Prostate gland (tissue), 2 donors: Measurements from ENCODE around the gene PRSS21. TPM values are rescaled to one million over a fixed set of nuclear protein-coding genes. Genes with fewer than 3 reads are reported as not detected.

Experiments
- DNase-seq: peaks from one replicate; pipeline ENCODE4 v3.0.0-alpha.2; 2019; ENCODE audit warnings: low spot score
- H3K27ac ChIP-seq, 2 donors: fragments of 200-600 bp; sonication (generic); 2 replicates each; pipeline ENCODE4 v1.5.1; 2017 to 2019
- H3K27me3 ChIP-seq: fragments of 200-600 bp; sonication (generic); replicated peaks from 2 replicates; pipeline ENCODE4 v1.5.1; 2019; ENCODE audit not compliant: insufficient read depth
- H3K36me3 ChIP-seq, 2 donors: fragments of 200-600 bp; sonication (generic); 1 replicate in 1 of 2; 2 replicates in 1 of 2; pipeline versions ENCODE4 v1.5.1 to v1.8.1; 2017 to 2019
- H3K4me1 ChIP-seq: fragments of 200-600 bp; sonication (generic); replicated peaks from 2 replicates; pipeline ENCODE4 v1.5.1; 2019
- H3K4me3 ChIP-seq, 2 donors: fragments of 200-600 bp; sonication (generic); 2 replicates each; pipeline ENCODE4 v1.5.1; 2017 to 2019
- H3K9me3 ChIP-seq: fragments of 200-600 bp; sonication (generic); 2 replicates; pipeline ENCODE4 v1.5.1; 2017
- POLR2A ChIP-seq: fragments of 450-650 bp; IDR thresholded peaks from one replicate; pipeline ENCODE4 v1.6.1; 2016; ENCODE audit warnings: antibody characterized with exemption, mild to moderate bottlenecking
- POLR2AphosphoS5 ChIP-seq: sonication (generic); formaldehyde crosslinking; IDR thresholded peaks from one replicate; pipeline ENCODE4 v1.6.1; 2017; ENCODE audit warnings: antibody characterized with exemption
- WGBS: methylation state at CpG from one replicate; pipeline ENCODE4 v1.1.5; 2018; 5-methylcytosine and 5-hydroxymethylcytosine counted together
- intact Hi-C: fragments of 100-400 bp; cut with DNase I; formaldehyde crosslinking; loops from one replicate; pipeline ENCODE4 v1.14.2; 2022
- small RNA-seq, 2 donors: library from RNA; depleted of rRNA; stranded (forward); fragments of <200 nt; gene quantifications; one replicate each; pipeline ENCODE3, GENCODE V24; 2016
- total RNA-seq, 2 donors: library from RNA; depleted of rRNA; stranded (reverse); fragments of >200 nt; gene quantifications; one replicate each; pipeline ENCODE4 v1.1.0, GENCODE V29; 2016
- TF ChIP-seq, protein P1 (sequence below), 4 experiments: fragments of 200-600 bp in 2 of 4; fragments of 450-650 bp in 2 of 4; sonication (generic) in 2 of 4; IDR thresholded peaks; 1 replicate in 3 of 4; 2 replicates in 1 of 4; pipeline ENCODE4 v1.5.1; 2016 to 2019; ENCODE audit warnings: antibody characterized with exemption in 4 of 4, mild to moderate bottlenecking in 2 of 4, moderate library complexity in 2 of 4

Gene PRSS21
- total RNA-seq, 2 donors from 2014 or later = 33.5 to 50.6 TPM

DNA sequence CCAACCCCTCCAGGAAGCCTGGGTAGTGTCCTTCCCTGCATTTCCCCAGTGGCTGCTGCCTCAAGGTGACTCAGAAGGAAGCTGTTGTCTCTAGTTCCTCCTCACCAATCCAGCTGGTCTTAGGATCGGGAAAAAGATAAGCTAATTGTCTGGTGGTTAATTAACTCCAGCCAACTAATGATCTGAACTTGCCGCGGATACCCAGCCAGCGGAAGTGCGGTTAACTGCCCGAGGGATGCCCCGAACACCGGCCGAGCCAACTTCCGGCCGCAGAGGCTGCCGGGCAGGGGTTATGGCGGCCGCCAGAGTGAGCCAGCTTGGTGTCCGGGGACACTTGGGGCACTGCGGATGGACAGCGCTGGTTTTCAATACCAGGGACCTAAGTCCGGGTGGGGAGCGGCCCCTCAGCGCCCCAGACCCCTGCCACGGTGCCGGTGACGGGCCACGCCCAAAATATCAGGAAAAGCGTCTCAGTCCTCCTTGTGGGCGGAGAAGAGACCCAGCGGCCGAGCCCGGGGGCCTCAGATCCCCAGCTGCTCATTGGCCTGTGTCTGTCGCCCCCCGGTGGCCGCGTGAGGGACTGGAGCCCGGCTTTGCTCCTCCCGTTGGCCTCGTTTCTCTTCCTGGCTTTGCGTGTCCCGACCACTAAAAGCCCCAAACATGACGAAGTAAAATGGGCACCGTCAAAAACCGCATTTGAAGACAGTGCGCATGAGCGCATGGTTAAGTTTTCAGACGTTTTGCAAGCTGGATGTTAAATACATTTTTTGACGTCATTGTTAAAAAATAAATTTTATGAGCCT lies 51.2 kb downstream of the PRSS21 start:
- peak overlapping the region; percentile 80 to 92 for H3K27ac ChIP-seq
- peak; percentile 81 for TF ChIP-seq POLR2AphosphoS5
- TF ChIP-seq, protein P1, sequence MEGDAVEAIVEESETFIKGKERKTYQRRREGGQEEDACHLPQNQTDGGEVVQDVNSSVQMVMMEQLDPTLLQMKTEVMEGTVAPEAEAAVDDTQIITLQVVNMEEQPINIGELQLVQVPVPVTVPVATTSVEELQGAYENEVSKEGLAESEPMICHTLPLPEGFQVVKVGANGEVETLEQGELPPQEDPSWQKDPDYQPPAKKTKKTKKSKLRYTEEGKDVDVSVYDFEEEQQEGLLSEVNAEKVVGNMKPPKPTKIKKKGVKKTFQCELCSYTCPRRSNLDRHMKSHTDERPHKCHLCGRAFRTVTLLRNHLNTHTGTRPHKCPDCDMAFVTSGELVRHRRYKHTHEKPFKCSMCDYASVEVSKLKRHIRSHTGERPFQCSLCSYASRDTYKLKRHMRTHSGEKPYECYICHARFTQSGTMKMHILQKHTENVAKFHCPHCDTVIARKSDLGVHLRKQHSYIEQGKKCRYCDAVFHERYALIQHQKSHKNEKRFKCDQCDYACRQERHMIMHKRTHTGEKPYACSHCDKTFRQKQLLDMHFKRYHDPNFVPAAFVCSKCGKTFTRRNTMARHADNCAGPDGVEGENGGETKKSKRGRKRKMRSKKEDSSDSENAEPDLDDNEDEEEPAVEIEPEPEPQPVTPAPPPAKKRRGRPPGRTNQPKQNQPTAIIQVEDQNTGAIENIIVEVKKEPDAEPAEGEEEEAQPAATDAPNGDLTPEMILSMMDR (IDR thresholded peaks at IDR 0.05) = peak; percentile 95 to 99 (median 98)
- no peak for TF ChIP-seq POLR2A
- H3K4me1 ChIP-seq = no peaks in the 10 kb centered on the region
- H3K9me3 ChIP-seq = no peaks in the 10 kb centered on the region
- no peaks in the 10 kb centered on the region for H3K27me3 ChIP-seq
- intact Hi-C loops = loop anchor here (5.0 kb wide), 1 partner anchor 91 kb away; the partner anchor contains the start of gene ELOB
- under 1% methylated on average over 45 of the region's 45 CpGs for WGBS
- peak; percentile 93 for DNase-seq
- no peaks in the 10 kb centered on the region for H3K36me3 ChIP-seq
- peak overlapping the region; percentile 46 to 78 for H3K4me3 ChIP-seq

Small RNA genes lying within 50 kb of the gene (small RNA-seq; reads per million reads assigned to genes)
- gene SNORA3C = 0 reads per million in 2 donors

Other genes starting within 250 kb of the PRSS21 start
- gene KCTD5, start 134.7 kb upstream of the PRSS21 start, total RNA-seq = 10 to 100 TPM; 24.1 to 55.0 TPM
- 1 to 10 TPM; 1.9 to 6.9 TPM for gene PRSS27, start 97.0 kb upstream of the PRSS21 start, total RNA-seq
- gene SRRM2, start 64.6 kb upstream of the PRSS21 start, total RNA-seq = 100 to 1,000 TPM; 287 to 714 TPM
- 100 to 1,000 TPM; 318 to 496 TPM for gene ELOB, start 40.0 kb upstream of the PRSS21 start, total RNA-seq
- gene PRSS33, start 29.7 kb upstream of the PRSS21 start, total RNA-seq = not detected
- gene PRSS41, start 18.8 kb upstream of the PRSS21 start, total RNA-seq = not detected
- 100 to 1,000 TPM in 1 of 2 donors, 10 to 100 TPM in 1; 37.1 to 268 TPM for gene ZG16B, start 13.1 kb downstream of the PRSS21 start, total RNA-seq
- 10 to 100 TPM; 18.6 to 30.9 TPM for gene PRSS22, start 40.9 kb downstream of the PRSS21 start, total RNA-seq
- 100 to 1,000 TPM in 1 of 2 donors, 10 to 100 TPM in 1; 78.8 to 150 TPM for gene FLYWCH2, start 66.0 kb downstream of the PRSS21 start, total RNA-seq
- 10 to 100 TPM; 53.0 to 55.6 TPM for gene FLYWCH1, start 94.7 kb downstream of the PRSS21 start, total RNA-seq
- gene KREMEN2, start 147.0 kb downstream of the PRSS21 start, total RNA-seq = 1 to 10 TPM; 1.4 to 4.0 TPM
- 10 to 100 TPM in 1 of 2 donors, 1 to 10 TPM in 1; 9.1 to 25.1 TPM for gene PAQR4, start 152.1 kb downstream of the PRSS21 start, total RNA-seq
- 10 to 100 TPM in 1 of 2 donors, 1 to 10 TPM in 1; 4.1 to 25.5 TPM for gene PKMYT1, start 163.2 kb downstream of the PRSS21 start, total RNA-seq
- gene CLDN9, start 195.7 kb downstream of the PRSS21 start, total RNA-seq = under 1 TPM in 1 of 2 donors, not detected in 1; 0.91 TPM
- under 1 TPM in 1 of 2 donors, not detected in 1; 0.14 TPM for gene CLDN6, start 200.9 kb downstream of the PRSS21 start, total RNA-seq
- 10 to 100 TPM; 57.4 to 59.0 TPM for gene TNFRSF12A, start 203.1 kb downstream of the PRSS21 start, total RNA-seq
- 10 to 100 TPM; 52.4 to 67.0 TPM for gene HCFC1R1, start 206.7 kb downstream of the PRSS21 start, total RNA-seq
- 10 to 100 TPM; 22.9 to 28.0 TPM for gene THOC6, start 206.8 kb downstream of the PRSS21 start, total RNA-seq
- 10 to 100 TPM; 54.6 to 59.6 TPM for gene BICDL2, start 219.7 kb downstream of the PRSS21 start, total RNA-seq
- gene MMP25, start 229.3 kb downstream of the PRSS21 start, total RNA-seq = 1 to 10 TPM in 1 of 2 donors, under 1 TPM in 1; 0.74 to 1.4 TPM
- 10 to 100 TPM; 13.5 to 33.3 TPM for gene IL32, start 248.4 kb downstream of the PRSS21 start, total RNA-seq